Epidermal melanocyte (primary cell): Measurements from ENCODE around the gene NME7.

Experiments used
- DNase-seq: peaks from one replicate; pipeline ENCODE4 v3.0.0; 2011; ENCODE audit warnings: low spot score; ENCODE audit not compliant: insufficient read length

NME7 gene

GRCh38 chr1:169163059-169163458 lies 204.5 kb downstream of the NME7 start:
- no peak for DNase-seq

- DNase-seq, result no peak
Observed at GRCh38 chr1:169161496-169162194, 206.0 kb downstream of the NME7 start.

GRCh38 chr1:169160845-169161495 lies 206.6 kb downstream of the NME7 start:
- no peak for DNase-seq

- DNase-seq, result no peak
Observed at GRCh38 chr1:169156580-169156979, 211.0 kb downstream of the NME7 start.

GRCh38 chr1:169155675-169156074 lies 211.9 kb downstream of the NME7 start:
- DNase-seq, result no peak

GRCh38 chr1:169151338-169151837 lies 216.2 kb downstream of the NME7 start:
- DNase-seq, result no peak

- no peak for DNase-seq
Observed at GRCh38 chr1:169150641-169151337, 216.8 kb downstream of the NME7 start.

GRCh38 chr1:169149555-169150286 lies 217.9 kb downstream of the NME7 start:
- no peak for DNase-seq

GRCh38 chr1:169148472-169149252 lies 218.9 kb downstream of the NME7 start:
- DNase-seq, result no peak

- no peak for DNase-seq
Observed at GRCh38 chr1:169146576-169147214, 220.9 kb downstream of the NME7 start.

GRCh38 chr1:169144941-169145626 lies 222.5 kb downstream of the NME7 start:
- no peak for DNase-seq

GRCh38 chr1:169143984-169144383 lies 223.6 kb downstream of the NME7 start:
- DNase-seq, result no peak

GRCh38 chr1:169143346-169143745 lies 224.3 kb downstream of the NME7 start:
- no peak for DNase-seq

- DNase-seq, result no peak
Observed at GRCh38 chr1:169142129-169142528, 225.5 kb downstream of the NME7 start.

GRCh38 chr1:169141356-169141755 lies 226.2 kb downstream of the NME7 start:
- DNase-seq, result no peak

- DNase-seq, result no peak
Observed at GRCh38 chr1:169138866-169139670, 228.5 kb downstream of the NME7 start.

- no peak for DNase-seq
Observed at GRCh38 chr1:169137357-169137756, 230.2 kb downstream of the NME7 start.

GRCh38 chr1:169133801-169134502 lies 233.6 kb downstream of the NME7 start:
- DNase-seq, result no peak
